Activated T-helper 17 cell treated with anti-CD3 and anti-CD28 coated beads, Interleukin-2, amount 50 U/mL, for 72 hours (primary cell): ENCODE data around the gene GRHL3. TPM values are rescaled to one million over a fixed set of nuclear protein-coding genes. Genes with fewer than 3 reads are reported as not detected.

Experiments
- ATAC-seq: fragments of 150-1000 bp; cut with Tn5 transposase; replicated peaks from 2 replicates; pipeline ENCODE4 v1.10.0; 2021; ENCODE audit warnings: mild to moderate bottlenecking, moderate library complexity
- H3K27ac Mint-ChIP-seq: one replicate; pipeline ENCODE4 v1.8.0; 2022; ENCODE audit warnings: mixed read lengths
- H3K27me3 Mint-ChIP-seq: one replicate; pipeline ENCODE4 v1.8.0; 2022; ENCODE audit warnings: mixed read lengths
- H3K36me3 Mint-ChIP-seq: one replicate; pipeline ENCODE4 v1.8.0; 2022; ENCODE audit warnings: low read depth, mild to moderate bottlenecking, mixed read lengths
- H3K4me1 Mint-ChIP-seq: one replicate; pipeline ENCODE4 v1.8.0; 2022; ENCODE audit warnings: mixed read lengths
- H3K4me3 Mint-ChIP-seq: one replicate; pipeline ENCODE4 v1.8.0; 2022; ENCODE audit warnings: mild to moderate bottlenecking, mixed read lengths
- H3K9me3 Mint-ChIP-seq: one replicate; pipeline ENCODE4 v1.8.0; 2022; ENCODE audit warnings: mixed read lengths
- total RNA-seq, 2 donors: library from RNA; stranded (reverse); gene quantifications; one replicate each; pipeline ENCODE4 v1.2.3, GENCODE V29; 2022

The GRHL3 gene
- total RNA-seq, 2 donors from 2014 or later: not detected

DNA sequence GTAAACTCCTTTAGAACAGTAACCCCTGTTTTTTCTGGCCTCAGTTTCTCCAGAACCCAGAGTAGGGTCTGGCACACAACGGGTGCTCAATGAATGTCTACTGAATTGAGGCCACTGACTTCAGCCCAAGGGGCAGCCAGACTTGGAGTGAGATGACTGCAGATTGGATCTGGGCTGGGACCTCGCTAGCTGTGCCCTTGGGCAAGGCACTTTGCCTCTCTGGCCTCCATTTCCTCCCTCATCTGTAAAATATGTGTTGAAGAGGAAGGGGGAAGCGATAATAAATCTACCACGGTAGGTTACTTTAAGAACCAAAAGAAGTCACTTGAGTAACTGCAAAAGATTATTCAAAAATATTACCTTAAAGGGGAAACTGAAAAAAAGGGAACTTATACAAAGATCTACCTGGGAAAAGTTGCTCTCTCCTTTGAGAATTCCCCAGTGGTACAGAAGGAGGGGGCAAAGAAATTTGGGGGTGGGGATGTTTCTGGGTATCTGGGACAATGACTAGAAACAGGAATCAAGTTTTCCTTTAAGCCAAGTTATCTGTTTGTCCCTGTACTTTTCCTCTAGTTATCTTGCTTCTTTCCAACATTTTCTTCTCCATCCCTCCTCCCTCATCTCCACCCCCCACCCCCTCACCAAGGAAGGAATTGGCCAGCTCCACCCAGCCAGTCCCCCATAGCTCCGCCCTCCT is 394 bp upstream of the GRHL3 start:
- no peak for ATAC-seq
- peak overlapping the region; percentile 75 for H3K4me3 Mint-ChIP-seq
- no peak overlapping the region for H3K27ac Mint-ChIP-seq
- H3K4me1 Mint-ChIP-seq: peaks cover 18% of the 10 kb centered on the region
- no peaks in the 10 kb centered on the region for H3K36me3 Mint-ChIP-seq
- H3K9me3 Mint-ChIP-seq: no peaks in the 10 kb centered on the region
- H3K27me3 Mint-ChIP-seq: peaks cover 46% of the 10 kb centered on the region

DNA sequence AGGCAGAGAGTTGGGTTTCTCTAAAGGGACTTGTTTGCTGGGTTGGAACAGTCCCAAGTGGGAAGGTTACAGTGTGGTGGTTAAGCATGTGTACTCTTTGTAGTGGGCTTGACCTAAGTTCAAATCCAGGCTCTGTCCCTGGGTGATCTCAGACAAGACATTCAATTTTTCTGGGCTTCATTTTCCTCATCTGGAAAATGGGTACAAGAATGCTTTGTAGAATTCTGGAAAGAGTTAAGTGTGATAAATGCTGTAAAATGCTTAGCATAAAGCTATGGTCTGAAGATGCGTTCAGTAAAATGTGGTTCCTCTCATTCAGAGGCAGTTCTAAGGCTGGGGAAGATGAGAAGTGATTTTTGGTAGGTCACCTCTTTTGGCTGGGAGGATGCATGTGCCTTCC is 805 bp downstream of the GRHL3 start:
- Mint-ChIP-seq H3K36me3 (no peaks in the 10 kb centered on the region), H3K27me3 (peaks cover 47% of the 10 kb centered on the region), H3K9me3 (no peaks in the 10 kb centered on the region), H3K4me1 (peaks cover 18% of the 10 kb centered on the region), H3K27ac (no peak overlapping the region), H3K4me3 (peak overlapping the region; percentile 75)
- ATAC-seq: no peak

DNA sequence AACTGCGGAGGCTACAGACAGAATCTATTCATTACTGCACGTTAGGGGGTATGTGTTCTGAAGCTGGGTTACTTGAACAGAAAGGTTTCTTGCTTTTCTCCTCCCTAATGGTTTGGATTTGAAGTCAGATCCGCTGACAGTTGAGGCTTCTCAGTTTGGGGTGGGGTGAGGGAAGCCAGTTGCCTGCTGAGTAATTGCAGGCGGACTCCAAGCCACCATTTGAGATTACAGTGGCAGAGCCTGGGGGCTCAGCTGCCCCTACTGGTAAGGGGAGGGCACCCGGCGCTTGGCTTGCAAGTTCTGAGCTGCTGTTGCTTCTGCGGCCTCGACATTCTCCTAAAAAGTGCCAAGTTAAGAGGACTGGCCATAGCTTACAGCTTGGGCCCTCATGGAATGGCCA is 2.0 kb downstream of the GRHL3 start:
- ATAC-seq: no peak
- Mint-ChIP-seq H3K4me1 (peaks cover 18% of the 10 kb centered on the region), H3K9me3 (no peaks in the 10 kb centered on the region), H3K36me3 (no peaks in the 10 kb centered on the region), H3K27me3 (peaks cover 43% of the 10 kb centered on the region), H3K4me3 (peak overlapping the region; percentile 75), H3K27ac (no peak overlapping the region)

DNA sequence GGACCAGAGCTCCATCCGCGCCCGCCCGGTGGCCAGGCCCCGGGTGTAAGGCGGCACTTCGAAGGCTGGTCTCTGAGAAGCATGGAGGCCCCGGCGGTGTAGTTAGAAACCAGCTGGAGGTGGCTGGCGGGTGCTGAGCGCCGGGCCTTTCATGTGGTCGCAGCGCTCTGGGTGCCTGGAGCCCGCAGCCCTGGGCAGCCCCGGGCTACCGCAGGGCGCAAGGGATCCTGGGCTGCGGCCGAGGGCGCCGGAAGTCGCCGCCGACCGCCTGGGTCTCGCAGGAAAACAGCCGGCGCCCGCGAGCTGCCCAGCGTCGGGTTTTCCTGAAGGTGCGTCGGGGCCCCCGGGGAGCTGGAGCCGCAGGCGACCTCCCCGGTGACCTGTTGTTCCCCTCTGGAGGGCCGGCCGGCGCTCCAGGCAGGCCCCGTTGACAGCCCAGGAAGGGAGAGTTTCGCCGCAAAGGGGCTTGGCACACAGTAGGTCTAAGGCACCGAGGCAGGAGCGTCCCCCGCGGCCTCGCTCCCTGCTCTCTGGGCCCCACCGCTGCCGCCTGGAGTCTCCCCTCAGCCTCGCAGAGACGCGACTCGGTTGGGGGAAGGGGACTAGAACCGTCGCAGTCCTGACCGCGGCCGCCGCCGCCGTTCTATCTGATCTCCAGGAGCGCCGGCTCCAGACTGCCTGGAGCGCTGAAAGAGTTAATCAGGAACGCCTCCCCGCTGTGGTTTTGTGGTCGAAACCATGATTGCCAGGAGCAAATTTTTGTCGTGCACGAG is 2.7 kb downstream of the GRHL3 start:
- peak; percentile 87 for ATAC-seq
- H3K4me3 Mint-ChIP-seq: peak overlapping the region; percentile 75
- H3K9me3 Mint-ChIP-seq: no peaks in the 10 kb centered on the region
- H3K4me1 Mint-ChIP-seq: peaks cover 18% of the 10 kb centered on the region
- peaks cover 50% of the 10 kb centered on the region for H3K27me3 Mint-ChIP-seq
- H3K27ac Mint-ChIP-seq: no peak overlapping the region
- H3K36me3 Mint-ChIP-seq: no peaks in the 10 kb centered on the region

DNA sequence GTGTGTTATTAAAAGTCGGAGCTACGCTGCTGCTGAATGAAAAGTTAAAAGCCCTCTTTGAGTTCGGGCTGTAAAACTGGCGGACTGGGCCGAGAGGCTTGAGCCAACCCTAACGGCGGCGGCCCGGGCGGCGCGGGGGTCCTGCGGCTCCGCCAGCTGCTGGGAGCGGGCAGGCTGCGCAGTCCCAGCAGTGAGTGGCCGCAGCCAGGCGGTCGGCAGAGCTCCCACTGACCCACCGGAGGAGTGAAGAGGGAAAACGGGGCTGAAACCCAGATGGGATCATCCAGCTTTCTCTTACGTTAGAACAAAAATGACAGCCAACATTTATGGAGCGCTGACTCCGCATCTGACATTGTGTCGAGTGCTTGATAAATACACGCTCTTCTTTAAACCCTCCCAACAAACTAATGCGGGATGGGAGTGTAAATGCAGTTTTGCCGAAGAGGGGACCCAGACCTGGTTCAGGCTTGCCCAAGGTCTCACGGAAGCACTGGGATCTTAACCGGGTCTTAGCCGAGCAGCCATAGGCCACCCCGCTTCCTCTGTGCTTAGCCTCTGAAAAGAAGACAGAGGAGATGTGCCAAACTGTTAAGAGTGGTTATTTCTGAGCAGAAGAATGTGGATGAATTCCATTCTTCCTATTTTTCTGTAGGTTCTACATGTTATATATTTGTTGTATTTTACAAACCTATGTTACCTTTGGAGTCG is 3.5 kb downstream of the GRHL3 start:
- H3K27me3 Mint-ChIP-seq: peaks cover 48% of the 10 kb centered on the region
- peaks cover 18% of the 10 kb centered on the region for H3K4me1 Mint-ChIP-seq
- no peak overlapping the region for H3K27ac Mint-ChIP-seq
- H3K9me3 Mint-ChIP-seq: no peaks in the 10 kb centered on the region
- ATAC-seq: no peak
- no peaks in the 10 kb centered on the region for H3K36me3 Mint-ChIP-seq
- peak overlapping the region; percentile 75 for H3K4me3 Mint-ChIP-seq

DNA sequence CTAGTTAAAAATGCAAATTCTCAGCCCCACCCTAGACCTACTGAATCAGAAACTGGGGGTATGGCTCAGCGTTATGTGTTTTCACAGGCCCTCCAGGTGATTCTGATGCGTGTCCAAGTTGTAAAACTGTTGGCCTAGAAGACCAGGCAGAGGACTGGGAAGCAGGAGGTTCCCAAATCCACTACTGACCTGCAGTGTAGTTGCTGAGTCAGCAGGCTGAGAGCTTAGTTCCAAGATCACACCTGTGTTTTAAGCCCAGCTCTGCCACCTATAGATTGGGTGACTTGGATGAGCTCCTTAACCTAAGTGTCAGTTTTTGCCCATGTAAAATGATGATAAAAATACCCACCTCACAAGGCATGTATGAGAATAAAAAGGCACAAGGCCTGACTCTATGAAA is 4.1 kb downstream of the GRHL3 start:
- peaks cover 43% of the 10 kb centered on the region for H3K27me3 Mint-ChIP-seq
- H3K4me3 Mint-ChIP-seq: no peak overlapping the region
- no peak overlapping the region for H3K27ac Mint-ChIP-seq
- H3K4me1 Mint-ChIP-seq: peaks cover 18% of the 10 kb centered on the region
- ATAC-seq: no peak
- no peaks in the 10 kb centered on the region for H3K9me3 Mint-ChIP-seq
- H3K36me3 Mint-ChIP-seq: no peaks in the 10 kb centered on the region

DNA sequence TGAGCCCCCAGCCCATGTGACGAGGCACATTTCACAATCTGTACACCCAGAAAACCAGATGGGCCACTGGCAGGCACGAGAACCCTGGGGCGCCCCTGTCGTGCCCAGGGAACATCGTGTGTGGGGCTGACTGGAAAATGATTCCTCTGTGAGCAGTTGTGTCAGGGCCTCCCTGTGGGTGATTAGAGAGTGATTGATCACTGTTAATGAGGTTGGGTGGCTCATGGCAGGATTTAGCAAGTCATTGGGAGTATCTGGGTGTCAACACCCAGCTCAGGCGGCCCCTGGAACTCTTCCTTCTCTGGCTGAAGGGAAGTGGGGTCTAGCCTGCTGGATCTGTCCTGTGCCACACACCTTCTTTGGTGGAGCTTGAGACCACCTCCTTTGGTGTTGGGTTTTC is 5.7 kb downstream of the GRHL3 start:
- peaks cover 27% of the 10 kb centered on the region for H3K27me3 Mint-ChIP-seq
- no peak overlapping the region for H3K4me3 Mint-ChIP-seq
- H3K27ac Mint-ChIP-seq: no peak overlapping the region
- no peaks in the 10 kb centered on the region for H3K9me3 Mint-ChIP-seq
- H3K4me1 Mint-ChIP-seq: peaks cover 10% of the 10 kb centered on the region
- no peak for ATAC-seq
- no peaks in the 10 kb centered on the region for H3K36me3 Mint-ChIP-seq

DNA sequence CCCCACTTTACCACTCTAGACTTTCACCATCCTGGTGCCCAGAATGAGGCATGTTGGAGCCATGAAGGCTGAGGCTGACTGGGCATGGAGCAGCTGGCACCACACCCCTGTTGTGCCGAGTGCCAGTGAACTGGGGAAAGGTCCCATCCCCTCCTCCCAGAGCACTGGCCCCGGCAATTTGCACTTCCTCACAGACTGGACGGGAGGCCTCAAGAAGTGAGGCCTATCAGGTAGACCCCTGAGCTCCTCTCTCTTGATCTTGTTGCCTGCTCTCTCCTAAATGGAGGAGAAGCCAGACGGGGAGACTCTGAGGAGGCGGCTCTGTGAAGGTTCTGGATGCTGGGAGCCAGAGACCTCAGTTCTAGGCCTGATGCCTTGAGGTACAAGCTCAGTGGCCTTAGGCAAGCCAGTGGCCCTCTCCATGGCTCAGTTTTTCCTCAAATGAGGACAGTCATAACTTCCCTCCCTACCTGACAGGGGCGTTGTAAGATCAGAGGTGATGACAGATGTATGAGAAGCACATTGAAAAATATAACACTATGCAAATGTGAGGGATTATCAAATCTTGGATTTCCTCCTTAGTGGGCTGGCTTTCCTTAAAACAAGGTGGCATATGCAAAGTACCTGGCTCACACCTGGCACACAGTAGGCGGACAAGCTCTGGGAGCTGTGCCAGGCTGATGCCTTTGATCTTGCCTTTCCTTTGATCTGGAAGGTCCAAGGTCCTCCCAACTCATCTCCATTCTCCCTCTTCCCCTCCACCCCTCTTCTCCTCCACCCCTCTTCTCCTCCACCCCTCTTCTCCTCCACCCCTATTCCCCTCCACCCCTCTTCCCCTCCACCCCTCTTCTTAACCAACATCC is 6.7 kb downstream of the GRHL3 start:
- Mint-ChIP-seq H3K27ac (no peak overlapping the region), H3K36me3 (no peaks in the 10 kb centered on the region), H3K9me3 (no peaks in the 10 kb centered on the region), H3K27me3 (peaks cover 18% of the 10 kb centered on the region), H3K4me3 (no peak overlapping the region), H3K4me1 (peaks cover under 1% of the 10 kb centered on the region)
- ATAC-seq: no peak

DNA sequence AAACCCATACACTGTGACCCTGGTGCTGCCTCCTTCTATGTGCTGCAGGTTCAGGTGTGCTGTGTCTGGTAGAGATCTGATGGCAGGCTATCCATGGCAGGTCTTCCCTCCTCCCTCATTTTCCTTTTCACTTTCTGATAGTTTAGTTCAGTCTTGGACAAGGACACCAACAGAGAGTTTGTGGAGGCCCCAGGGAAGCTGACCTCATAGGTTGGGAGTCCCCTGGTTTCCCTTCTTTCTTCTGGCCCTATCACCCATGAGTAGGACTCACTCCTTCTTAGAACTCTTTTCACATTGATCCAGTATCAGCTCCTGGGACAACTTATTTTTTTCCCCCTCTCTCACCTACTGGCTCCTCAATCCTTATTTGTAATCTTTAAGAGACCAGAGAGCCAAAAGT is 8.3 kb downstream of the GRHL3 start:
- no peaks in the 10 kb centered on the region for H3K4me1 Mint-ChIP-seq
- no peak overlapping the region for H3K27ac Mint-ChIP-seq
- H3K36me3 Mint-ChIP-seq: no peaks in the 10 kb centered on the region
- H3K27me3 Mint-ChIP-seq: peaks cover 15% of the 10 kb centered on the region
- ATAC-seq: no peak
- H3K9me3 Mint-ChIP-seq: no peaks in the 10 kb centered on the region
- H3K4me3 Mint-ChIP-seq: no peak overlapping the region

DNA sequence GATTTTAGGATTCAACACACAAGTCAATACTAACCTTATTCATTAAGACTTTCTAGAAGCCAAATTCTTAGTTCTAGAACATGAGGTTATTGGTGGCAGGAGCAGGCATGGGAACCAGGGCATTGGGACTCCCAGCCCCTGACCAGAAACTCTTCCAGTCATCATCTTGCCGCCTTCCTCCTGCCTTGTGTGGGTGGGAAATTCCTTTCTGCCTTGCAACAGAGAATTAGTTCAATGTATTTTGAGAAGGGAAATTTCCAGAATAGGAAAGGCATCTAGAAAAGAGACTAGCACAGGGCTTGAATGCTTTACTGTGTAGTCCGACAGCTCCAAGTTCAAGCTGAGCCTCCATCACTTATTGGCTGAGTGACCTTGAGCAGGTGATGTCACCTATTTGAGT is 8.7 kb downstream of the GRHL3 start:
- peaks cover 13% of the 10 kb centered on the region for H3K27me3 Mint-ChIP-seq

DNA sequence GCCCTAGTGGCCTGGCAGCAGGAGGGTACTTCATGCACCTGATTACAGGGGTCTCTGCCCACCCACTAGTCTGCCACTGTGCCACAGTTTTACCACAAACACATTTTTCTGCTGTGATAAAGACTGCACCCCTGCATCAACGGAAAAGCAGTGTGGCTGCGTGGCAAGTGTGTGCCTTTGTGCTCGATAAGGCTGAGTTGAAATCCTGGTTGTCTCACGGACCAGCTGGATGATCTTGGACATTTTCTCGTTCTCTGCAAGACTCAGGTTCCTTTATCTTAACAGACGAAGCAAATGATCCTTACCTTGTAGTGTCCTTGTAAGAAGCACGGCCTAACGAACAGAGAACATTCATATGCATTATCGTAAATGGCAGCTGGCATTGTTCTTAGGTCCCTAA is 10.2 kb downstream of the GRHL3 start:
- H3K36me3 Mint-ChIP-seq: no peaks in the 10 kb centered on the region
- ATAC-seq: no peak
- no peaks in the 10 kb centered on the region for H3K4me1 Mint-ChIP-seq
- no peaks in the 10 kb centered on the region for H3K9me3 Mint-ChIP-seq
- no peak overlapping the region for H3K27ac Mint-ChIP-seq
- H3K27me3 Mint-ChIP-seq: peaks cover 8% of the 10 kb centered on the region
- H3K4me3 Mint-ChIP-seq: no peak overlapping the region

More for the DNA sequence above, 8.7 kb downstream of the GRHL3 start:
- no peak for ATAC-seq
- Mint-ChIP-seq H3K36me3 (no peaks in the 10 kb centered on the region), H3K4me1 (no peaks in the 10 kb centered on the region), H3K9me3 (no peaks in the 10 kb centered on the region), H3K27ac (no peak overlapping the region), H3K4me3 (no peak overlapping the region)

DNA sequence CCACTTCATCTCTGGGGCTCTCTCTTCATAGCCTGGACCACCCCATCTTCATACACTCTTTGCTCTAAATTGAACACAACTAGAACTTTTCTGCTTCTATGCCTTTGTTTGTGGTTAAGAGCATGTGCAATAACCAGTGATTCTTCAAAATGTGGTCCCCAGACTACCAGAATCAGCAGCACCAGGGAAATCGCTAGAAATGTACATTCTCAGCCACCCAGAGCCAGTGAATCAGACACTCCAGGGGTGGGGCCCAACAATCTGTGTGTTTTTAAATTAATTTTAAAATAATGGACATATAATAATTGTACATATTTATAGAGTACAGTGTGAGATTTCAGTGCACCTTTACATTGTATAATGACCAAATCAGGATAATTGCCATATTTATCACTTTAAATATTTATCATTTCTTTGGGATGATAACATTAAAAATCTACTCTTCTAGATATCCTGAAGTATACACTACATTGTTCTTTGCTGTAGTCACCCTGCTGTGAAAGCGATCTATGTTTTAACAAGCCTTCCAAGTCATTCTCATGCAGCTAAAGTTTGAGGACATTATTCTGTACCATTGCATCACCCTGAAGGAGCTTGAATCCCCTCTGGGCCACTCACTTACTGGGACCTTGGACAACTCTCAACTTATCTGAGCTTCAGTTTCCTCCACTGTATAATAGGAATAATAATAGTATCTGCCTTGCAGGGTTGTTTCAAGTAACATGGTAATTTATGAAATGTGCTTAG is 10.8 kb downstream of the GRHL3 start:
- Mint-ChIP-seq H3K4me3 (no peak overlapping the region), H3K27me3 (peaks cover 8% of the 10 kb centered on the region), H3K36me3 (no peaks in the 10 kb centered on the region), H3K4me1 (no peaks in the 10 kb centered on the region), H3K27ac (no peak overlapping the region), H3K9me3 (no peaks in the 10 kb centered on the region)
- ATAC-seq: no peak

DNA sequence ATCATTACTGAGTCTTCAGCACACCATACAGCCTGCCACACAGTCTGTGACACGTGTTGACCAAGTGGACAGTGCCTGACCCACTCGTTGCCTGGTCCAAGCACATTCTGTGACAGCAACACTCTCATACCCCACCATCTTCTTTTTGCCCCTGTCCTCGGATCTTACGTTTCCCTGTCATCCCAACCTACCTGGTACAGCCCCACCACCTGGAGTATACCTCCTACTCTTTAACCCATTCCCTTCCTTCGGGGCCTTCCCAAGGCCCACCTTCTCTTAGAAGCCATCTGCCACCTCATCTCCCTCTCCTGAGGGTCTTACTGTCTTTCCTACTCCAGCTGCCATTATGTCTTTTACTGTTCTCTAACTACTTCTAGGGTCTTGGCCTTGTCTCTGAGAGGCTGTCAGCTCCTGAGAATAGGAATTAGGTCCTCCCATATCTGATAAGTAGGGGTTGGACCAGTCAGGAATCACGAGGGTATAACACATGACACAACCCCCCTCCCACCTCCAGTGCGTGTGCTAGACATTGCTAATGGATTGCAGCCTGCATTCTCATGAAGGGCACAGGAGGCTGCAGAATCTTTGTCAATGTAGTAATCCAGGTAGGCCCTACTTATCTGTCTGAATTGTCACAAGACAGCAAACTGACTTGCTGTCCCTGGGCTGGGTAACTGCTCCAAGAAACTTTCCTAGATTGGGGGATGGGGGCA is 13.0 kb downstream of the GRHL3 start:
- Mint-ChIP-seq H3K27me3 (no peaks in the 10 kb centered on the region), H3K4me1 (no peaks in the 10 kb centered on the region), H3K27ac (no peak overlapping the region), H3K4me3 (no peak overlapping the region), H3K9me3 (no peaks in the 10 kb centered on the region), H3K36me3 (no peaks in the 10 kb centered on the region)
- ATAC-seq: no peak
